ENCODE measurements around the gene FAM3B. TPM values are rescaled to one million over a fixed set of nuclear protein-coding genes. Genes with fewer than 3 reads are reported as not detected.

The FAM3B gene, protein sequence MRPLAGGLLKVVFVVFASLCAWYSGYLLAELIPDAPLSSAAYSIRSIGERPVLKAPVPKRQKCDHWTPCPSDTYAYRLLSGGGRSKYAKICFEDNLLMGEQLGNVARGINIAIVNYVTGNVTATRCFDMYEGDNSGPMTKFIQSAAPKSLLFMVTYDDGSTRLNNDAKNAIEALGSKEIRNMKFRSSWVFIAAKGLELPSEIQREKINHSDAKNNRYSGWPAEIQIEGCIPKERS
- not detected for polyA plus RNA-seq (2012; ENCODE audit: missing spikeins)

DNA sequence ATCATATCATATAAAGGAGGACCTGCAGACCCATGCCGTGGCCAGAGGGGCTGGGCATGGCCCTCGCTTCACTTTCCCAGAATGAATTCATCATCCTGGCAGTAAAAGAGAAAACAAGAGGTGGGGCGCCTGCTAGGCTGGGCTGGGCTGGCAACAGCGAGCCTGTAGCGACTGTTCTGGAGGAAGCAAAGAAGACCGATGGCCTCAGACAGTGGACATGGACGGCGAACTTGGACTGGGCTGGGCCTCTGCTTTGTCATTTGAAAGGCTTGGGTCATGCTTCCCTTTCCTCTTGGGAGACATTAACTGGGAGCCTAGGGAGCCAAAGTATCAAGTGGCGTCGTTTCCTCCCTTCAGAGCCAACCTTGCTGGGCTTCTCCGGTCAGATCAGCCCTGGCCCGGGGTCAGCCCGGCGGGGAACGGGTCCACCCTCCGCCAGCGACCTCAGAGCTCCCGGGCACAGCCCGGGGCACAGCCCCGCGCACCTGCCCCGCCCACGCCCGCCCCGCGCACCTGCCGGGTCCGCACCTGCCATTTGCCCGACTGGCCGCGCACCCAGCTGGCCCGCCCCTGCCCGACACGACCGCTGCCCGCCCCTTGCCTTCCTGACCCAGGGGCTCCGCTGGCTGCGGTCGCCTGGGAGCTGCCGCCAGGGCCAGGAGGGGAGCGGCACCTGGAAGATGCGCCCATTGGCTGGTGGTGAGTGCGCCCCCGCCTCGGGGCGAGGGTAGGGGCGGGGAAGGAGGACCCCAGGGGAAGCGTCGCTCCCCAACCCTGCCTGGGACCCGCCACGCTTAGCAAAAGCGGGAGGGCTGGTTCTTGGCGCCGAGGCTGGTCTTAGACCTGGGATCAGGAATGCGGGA lies at the start of gene FAM3B:
FAM3B (plus strand) TSS at position 602 of the 863 bp plus-strand sequence; CDS start at position 681, 79 bp downstream.
- TF ChIP-seq POLR2A (IDR thresholded peaks at IDR 0.05; ENCODE audit: low read depth, low read length) (no peak), POLR2AphosphoS5 (IDR thresholded peaks at IDR 0.05; ENCODE audit: low read depth, low read length) (no peak), TAF1 (IDR thresholded peaks at IDR 0.05; ENCODE audit: borderline replicate concordance, low read depth, low read length) (no peak)
- DNase-seq (ENCODE audit: insufficient read length) (no peak), FAIRE-seq (no peak)

DNA sequence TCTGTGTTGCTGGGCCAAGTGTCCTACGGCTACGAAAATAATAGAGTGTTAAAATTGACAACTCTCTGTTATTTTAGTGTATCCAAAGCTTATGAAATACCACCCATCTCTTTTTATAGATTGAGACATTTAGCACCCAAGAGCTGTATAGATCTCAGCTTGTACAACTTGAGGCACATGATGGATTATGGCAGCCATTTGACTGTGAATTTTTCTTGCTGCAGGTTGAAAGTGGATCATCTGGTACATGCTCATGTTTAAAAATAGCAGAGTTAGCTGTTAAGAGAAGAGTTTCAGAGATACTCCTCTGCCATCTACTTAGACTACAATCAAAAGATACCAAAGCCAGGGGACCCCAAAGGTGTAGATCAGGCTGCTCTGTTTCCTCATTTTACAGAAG lies 49.3 kb upstream of the FAM3B start:
- no peak for DNase-seq (ENCODE audit: insufficient read length)
- FAIRE-seq, result no peak
- TF ChIP-seq POLR2AphosphoS5 (IDR thresholded peaks at IDR 0.05; ENCODE audit: low read depth, low read length) (no peak), TAF1 (IDR thresholded peaks at IDR 0.05; ENCODE audit: borderline replicate concordance, low read depth, low read length) (no peak), POLR2A (IDR thresholded peaks at IDR 0.05; ENCODE audit: low read depth, low read length) (no peak)

DNA sequence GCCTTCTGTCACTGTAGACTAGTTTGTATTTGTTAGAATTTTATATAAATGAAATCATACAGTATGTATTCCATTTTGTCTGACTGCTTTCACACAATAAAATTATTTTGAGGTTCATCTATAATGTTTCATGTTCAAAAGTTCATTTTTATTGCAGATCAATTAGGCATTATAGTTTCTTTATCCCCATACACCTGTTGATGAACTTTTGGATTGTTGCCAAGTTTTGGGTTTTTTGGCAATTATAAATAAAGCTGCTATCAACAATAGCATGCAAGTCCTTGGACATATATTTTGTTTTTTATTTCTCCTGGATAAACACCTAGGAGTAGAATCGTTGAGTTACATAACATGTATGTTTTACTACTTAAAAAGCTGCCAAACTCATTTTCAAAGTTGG lies 47.1 kb upstream of the FAM3B start:
- DNase-seq (ENCODE audit: insufficient read length) (no peak), FAIRE-seq (no peak)
- no peak for TF ChIP-seq POLR2A (IDR thresholded peaks at IDR 0.05; ENCODE audit: low read depth, low read length)
- no peak for TF ChIP-seq POLR2AphosphoS5 (IDR thresholded peaks at IDR 0.05; ENCODE audit: low read depth, low read length)
- TF ChIP-seq TAF1 (IDR thresholded peaks at IDR 0.05; ENCODE audit: borderline replicate concordance, low read depth, low read length), result no peak

DNA sequence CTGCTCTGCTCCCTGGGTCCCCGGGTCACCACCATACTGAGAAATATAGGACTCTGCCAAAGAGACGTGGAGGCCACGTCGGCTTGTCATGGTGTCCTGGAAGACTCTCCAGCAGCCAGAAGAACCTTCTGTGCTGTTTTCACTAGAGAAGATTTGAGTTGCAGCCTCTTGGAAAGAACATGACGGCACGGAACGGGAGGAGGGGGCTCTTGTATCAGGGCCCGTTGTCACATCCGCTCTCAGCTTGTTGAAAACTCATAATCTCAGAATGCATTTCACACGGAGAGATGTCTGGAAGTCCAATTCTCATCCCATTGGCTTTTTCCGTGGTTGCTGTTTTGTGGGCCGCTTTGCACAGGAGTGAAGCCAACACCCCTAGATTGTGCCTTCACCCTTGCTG lies 39.4 kb upstream of the FAM3B start:
- FAIRE-seq (no peak), DNase-seq (ENCODE audit: insufficient read length) (no peak)
- TF ChIP-seq POLR2A (IDR thresholded peaks at IDR 0.05; ENCODE audit: low read depth, low read length) (no peak), POLR2AphosphoS5 (IDR thresholded peaks at IDR 0.05; ENCODE audit: low read depth, low read length) (no peak), TAF1 (IDR thresholded peaks at IDR 0.05; ENCODE audit: borderline replicate concordance, low read depth, low read length) (no peak)

DNA sequence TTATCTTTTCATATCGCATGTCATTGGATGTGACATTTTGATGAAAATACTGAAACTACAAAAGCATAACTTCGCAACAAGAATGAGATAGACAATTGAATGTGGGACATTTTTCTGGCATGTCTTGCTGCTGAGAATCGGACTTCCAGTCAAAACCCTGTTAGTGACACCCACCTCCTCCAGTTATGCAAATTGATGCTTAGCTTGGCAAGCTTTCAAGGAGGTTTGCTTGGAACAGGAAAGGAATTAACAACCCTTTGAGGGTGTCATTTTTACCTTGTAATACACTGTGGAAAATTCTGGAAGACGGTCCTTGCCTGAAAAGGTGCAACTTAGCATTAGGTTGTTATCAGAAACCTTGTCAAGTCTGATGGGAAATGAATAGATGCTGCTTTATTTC lies 38.8 kb upstream of the FAM3B start:
- DNase-seq (ENCODE audit: insufficient read length), result no peak
- no peak for FAIRE-seq
- no peak for TF ChIP-seq POLR2AphosphoS5 (IDR thresholded peaks at IDR 0.05; ENCODE audit: low read depth, low read length)
- no peak for TF ChIP-seq TAF1 (IDR thresholded peaks at IDR 0.05; ENCODE audit: borderline replicate concordance, low read depth, low read length)
- no peak for TF ChIP-seq POLR2A (IDR thresholded peaks at IDR 0.05; ENCODE audit: low read depth, low read length)

DNA sequence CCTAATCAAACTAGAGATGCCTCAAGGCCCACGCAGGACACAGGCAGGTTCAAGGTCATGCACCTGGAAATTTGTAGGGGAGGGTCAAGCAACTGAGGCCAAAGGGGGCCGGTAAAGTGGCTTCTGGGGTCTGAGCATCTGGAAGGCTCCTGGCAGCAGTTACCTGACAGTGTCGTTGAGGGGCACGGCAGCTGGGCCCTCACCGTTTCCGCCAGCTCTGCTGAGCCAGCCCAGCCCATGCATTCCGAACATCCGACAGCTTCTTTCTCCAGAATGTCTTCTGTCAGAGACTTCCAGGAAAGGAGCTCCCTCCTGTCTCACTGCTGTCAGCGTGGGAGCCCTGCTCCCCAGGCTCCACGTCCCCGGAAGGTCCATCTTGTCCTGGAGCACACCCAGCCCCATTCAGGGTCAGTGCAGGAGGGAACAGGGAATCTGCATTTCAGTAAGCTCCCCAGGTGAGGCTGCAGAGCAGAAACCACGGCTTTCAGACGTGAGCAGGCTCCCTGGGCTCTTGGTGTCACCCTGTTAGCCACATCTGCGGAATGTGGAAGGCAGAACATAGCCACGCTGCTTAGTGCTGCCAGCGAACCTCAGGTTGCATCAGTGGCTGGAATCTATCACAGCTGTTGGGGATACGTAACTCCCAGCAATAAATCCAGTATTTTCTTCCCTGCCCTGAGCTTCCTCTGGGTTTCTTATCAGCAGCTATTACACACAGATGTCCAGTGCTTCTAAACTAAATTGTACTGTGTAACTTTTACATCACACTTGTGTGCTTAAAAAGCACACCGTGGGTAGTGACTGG lies 36.3 kb upstream of the FAM3B start:
- no peak for DNase-seq (ENCODE audit: insufficient read length)
- TF ChIP-seq POLR2A (IDR thresholded peaks at IDR 0.05; ENCODE audit: low read depth, low read length) (no peak), POLR2AphosphoS5 (IDR thresholded peaks at IDR 0.05; ENCODE audit: low read depth, low read length) (no peak), TAF1 (IDR thresholded peaks at IDR 0.05; ENCODE audit: borderline replicate concordance, low read depth, low read length) (no peak)
- FAIRE-seq, result no peak

DNA sequence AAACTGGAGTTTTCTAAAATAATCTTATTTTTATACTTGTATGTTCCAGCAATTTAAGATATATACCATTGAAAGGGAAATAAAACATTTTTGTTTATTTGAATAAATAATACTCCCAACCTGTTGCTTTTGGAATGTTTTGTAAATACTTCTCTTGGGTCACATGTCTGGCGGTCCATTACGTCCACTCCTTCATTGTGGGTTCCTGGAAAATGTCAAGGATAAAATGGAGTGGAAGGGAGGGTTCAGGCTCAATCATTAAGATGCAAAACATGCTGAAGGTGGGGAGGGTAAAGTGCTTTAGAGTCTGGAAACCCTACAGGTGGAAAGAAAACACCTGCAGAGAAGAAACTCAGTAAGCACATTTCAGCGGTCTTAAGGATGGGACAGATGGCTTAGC lies 34.2 kb upstream of the FAM3B start:
- FAIRE-seq, result no peak
- DNase-seq (ENCODE audit: insufficient read length), result no peak
- TF ChIP-seq POLR2AphosphoS5 (IDR thresholded peaks at IDR 0.05; ENCODE audit: low read depth, low read length), result no peak
- TF ChIP-seq TAF1 (IDR thresholded peaks at IDR 0.05; ENCODE audit: borderline replicate concordance, low read depth, low read length), result no peak
- TF ChIP-seq POLR2A (IDR thresholded peaks at IDR 0.05; ENCODE audit: low read depth, low read length), result no peak

DNA sequence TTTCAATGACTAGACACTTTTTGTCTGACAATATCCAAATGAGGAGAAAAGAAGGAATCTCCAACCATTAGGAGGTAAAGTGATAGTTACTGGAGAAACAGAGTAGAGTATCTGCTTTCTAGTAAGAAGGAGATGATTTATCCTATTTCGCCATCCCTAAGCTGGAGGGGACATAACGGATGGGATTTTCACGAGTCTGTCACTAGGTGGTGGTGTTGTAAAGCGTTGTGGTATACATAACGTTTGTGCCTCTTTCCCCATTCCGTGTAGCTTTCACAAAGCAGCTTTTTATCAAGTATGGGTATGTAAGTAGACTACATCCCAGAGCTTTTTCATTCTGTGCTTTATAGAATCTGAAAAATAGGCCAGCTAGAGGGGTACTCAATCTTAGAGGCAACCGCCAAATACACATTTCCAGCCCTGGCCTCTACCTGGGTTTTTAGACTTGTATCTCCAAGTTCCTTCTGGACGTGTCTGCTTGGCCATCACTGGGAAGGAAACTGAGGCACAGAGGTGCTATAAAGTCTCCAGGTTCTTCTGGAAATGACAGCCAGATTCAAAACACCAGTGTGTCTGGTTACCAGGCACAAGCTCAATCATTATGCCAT lies 33.3 kb upstream of the FAM3B start:
- FAIRE-seq (peak; percentile 97), DNase-seq (ENCODE audit: insufficient read length) (peak; percentile 34)
- TF ChIP-seq POLR2A (IDR thresholded peaks at IDR 0.05; ENCODE audit: low read depth, low read length) (no peak), TAF1 (IDR thresholded peaks at IDR 0.05; ENCODE audit: borderline replicate concordance, low read depth, low read length) (no peak), POLR2AphosphoS5 (IDR thresholded peaks at IDR 0.05; ENCODE audit: low read depth, low read length) (no peak)

DNA sequence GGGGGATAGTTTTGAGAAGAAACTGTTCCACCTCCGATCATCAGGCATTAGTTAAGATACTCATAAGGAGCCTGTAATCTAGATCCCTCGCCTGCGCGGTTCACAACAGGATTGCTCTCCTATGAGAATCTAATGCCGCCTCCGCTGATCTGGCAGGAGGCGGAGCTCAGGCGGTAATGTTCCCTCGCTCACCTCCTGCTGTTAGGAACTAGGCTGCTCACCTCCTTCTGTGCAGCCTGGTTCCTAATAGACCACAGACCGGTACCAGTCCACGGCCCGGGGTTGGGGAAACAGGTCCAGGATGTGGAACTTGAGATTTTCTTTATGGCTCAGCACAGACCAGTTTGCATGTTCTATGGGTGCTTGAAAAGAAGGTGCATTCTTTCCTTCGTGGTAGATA lies 27.2 kb upstream of the FAM3B start:
- TF ChIP-seq POLR2AphosphoS5 (IDR thresholded peaks at IDR 0.05; ENCODE audit: low read depth, low read length), result no peak
- TF ChIP-seq TAF1 (IDR thresholded peaks at IDR 0.05; ENCODE audit: borderline replicate concordance, low read depth, low read length), result no peak
- TF ChIP-seq POLR2A (IDR thresholded peaks at IDR 0.05; ENCODE audit: low read depth, low read length), result no peak
- DNase-seq (ENCODE audit: insufficient read length) (no peak), FAIRE-seq (no peak)

DNA sequence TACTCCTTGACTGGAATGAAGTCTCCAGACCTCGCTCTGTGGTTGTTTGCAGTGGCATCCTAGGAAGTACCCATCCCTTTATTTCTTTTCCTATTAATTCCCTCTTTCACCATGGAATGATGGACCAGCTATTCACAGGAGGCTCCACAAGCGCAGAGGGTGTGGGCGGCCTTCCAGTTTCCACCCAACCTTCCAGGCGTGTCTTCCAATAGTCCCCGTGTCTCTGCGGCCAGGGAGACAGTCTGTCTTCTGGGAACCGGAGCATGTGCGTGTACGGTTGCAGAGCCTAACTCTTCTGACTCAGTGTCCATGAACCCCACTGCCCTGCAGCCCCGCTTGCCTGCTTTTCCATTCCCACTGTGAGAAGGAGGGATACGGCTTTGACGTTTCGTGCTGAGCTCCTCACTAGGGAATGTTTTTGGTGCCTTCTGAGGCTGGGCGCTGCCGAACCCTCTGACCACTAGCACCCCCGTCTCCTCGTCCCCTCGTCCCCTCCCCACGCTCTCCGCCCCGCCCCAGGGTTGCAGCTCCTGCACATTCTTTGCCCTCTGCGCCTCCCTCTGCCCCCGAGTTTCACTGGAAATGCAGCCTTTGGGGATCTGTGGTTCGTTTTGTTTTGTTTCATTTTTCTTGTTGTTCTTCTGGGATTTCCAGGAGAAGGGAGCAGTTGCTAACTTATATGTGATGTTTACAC lies 26.3 kb upstream of the FAM3B start:
- TF ChIP-seq POLR2AphosphoS5 (IDR thresholded peaks at IDR 0.05; ENCODE audit: low read depth, low read length), result no peak
- no peak for TF ChIP-seq TAF1 (IDR thresholded peaks at IDR 0.05; ENCODE audit: borderline replicate concordance, low read depth, low read length)
- no peak for TF ChIP-seq POLR2A (IDR thresholded peaks at IDR 0.05; ENCODE audit: low read depth, low read length)
- DNase-seq (ENCODE audit: insufficient read length) (no peak), FAIRE-seq (no peak)

All from GM12892 (cell line).